HepG2 (cell line): ENCODE data around the gene RHBDD3. TPM values are rescaled to one million over a fixed set of nuclear protein-coding genes. Genes with fewer than 3 reads are reported as not detected.

Source experiments
- AGO2 ChIP-seq: fragments of 200-400 bp; formaldehyde crosslinking; optimal IDR thresholded peaks from 2 replicates; pipeline ENCODE3; 2017; ENCODE audit warnings: mild to moderate bottlenecking, low read depth, low read length, moderate library complexity
- ATF3 ChIP-seq: sonication (generic); formaldehyde crosslinking; IDR thresholded peaks from 2 replicates; pipeline ENCODE4 v1.4.0; 2020; ENCODE audit warnings: missing genetic modification reagents
- GABPA ChIP-seq, 2 experiments: IDR thresholded peaks; 2 replicates each; pipeline ENCODE4 v1.6.1; 2011 to 2016; ENCODE audit warnings: low read depth in 2 of 2, low read length in 1 of 2, missing biosample characterization in 1 of 2, missing genetic modification characterization in 1 of 2
- HNF1B ChIP-seq: sonication (generic); formaldehyde crosslinking; IDR thresholded peaks from 2 replicates; pipeline ENCODE4 v1.5.1; 2020; ENCODE audit warnings: mild to moderate bottlenecking, moderate library complexity, missing genetic modification reagents
- PBX3 ChIP-seq: sonication (generic); formaldehyde crosslinking; IDR thresholded peaks from 2 replicates; pipeline ENCODE4 v1.8.1; 2023; ENCODE audit warnings: missing genetic modification reagents, inconsistent platforms, borderline replicate concordance
- POLR2AphosphoS5 ChIP-seq: IDR thresholded peaks from 2 replicates; pipeline ENCODE4 v1.6.1; 2012; ENCODE audit warnings: low read depth, low read length
- SRSF1 ChIP-seq: fragments of 200-400 bp; formaldehyde crosslinking; optimal IDR thresholded peaks from 2 replicates; pipeline ENCODE3; 2017; ENCODE audit warnings: mild to moderate bottlenecking, low read depth, low read length, moderate library complexity
- ZBTB21 ChIP-seq: sonication (generic); formaldehyde crosslinking; IDR thresholded peaks from 2 replicates; pipeline ENCODE4 v1.4.0; 2020; ENCODE audit warnings: missing genetic modification reagents
- ZBTB40 ChIP-seq, 2 experiments: fragments of 450-650 bp in 1 of 2; sonication (generic) in 1 of 2; formaldehyde crosslinking in 1 of 2; IDR thresholded peaks; 2 replicates each; pipeline versions ENCODE4 v1.6.1 to v1.8.0; 2016 to 2022; ENCODE audit warnings: antibody characterized with exemption in 1 of 2, mild to moderate bottlenecking in 1 of 2, missing genetic modification reagents in 1 of 2
- ZNF280B ChIP-seq: sonication (generic); formaldehyde crosslinking; IDR thresholded peaks from 2 replicates; pipeline ENCODE4 v1.5.0; 2020; ENCODE audit warnings: missing genetic modification reagents, mild to moderate bottlenecking, borderline replicate concordance
- ZNF451 ChIP-seq: sonication (generic); formaldehyde crosslinking; IDR thresholded peaks from 2 replicates; pipeline ENCODE4 v1.5.0; 2020; ENCODE audit warnings: mild to moderate bottlenecking, missing genetic modification reagents
- polyA plus RNA-seq, 8 experiments: library from polyadenylated mRNA; depleted of rRNA in 3 of 8; stranded (reverse) in 7 of 8; unstranded in 1 of 8; fragments of >200 nt; fragmentation: Illumina TruSeq in 4 of 8; extraction: Trizol in 4 of 8; gene quantifications; 2 replicates each; pipeline versions ENCODE4 v1.2.1 to v1.2.3, GENCODE V29; 2011 to 2016; ENCODE audit warnings: low read depth in 4 of 8, missing spikeins in 1 of 8, mixed read lengths in 1 of 8; ENCODE audit not compliant: insufficient read depth in 1 of 8
- total RNA-seq, 5 experiments: library from RNA; depleted of rRNA; stranded (reverse); fragments of >200 nt; fragmentation: Illumina TruSeq; extraction: Trizol; gene quantifications; 2 replicates each; pipeline ENCODE4 v1.2.3, GENCODE V29; 2016; ENCODE audit warnings: low read depth in 1 of 5

The RHBDD3 gene
- total and polyA plus RNA-seq, 2 of the 13 experiments (the other 11 are each of a cell fraction or from before 2014, with no cell fraction given), result 12.1 to 26.7 TPM

GRCh38 chr22:29299136-29299900 is 31.5 kb upstream of the RHBDD3 start (continued):
- TF ChIP-seq ZBTB40 (IDR thresholded peaks at IDR 0.05), result no peak
- TF ChIP-seq ZBTB40 (CRISPR knock-in tag; IDR thresholded peaks at IDR 0.05), result no peak
- no peak for TF ChIP-seq SRSF1
- no peak for TF ChIP-seq ZBTB21 (CRISPR knock-in tag)
- no peak for TF ChIP-seq PBX3 (CRISPR knock-in tag)
- no peak for TF ChIP-seq HNF1B (CRISPR knock-in tag)
- TF ChIP-seq GABPA (IDR thresholded peaks at IDR 0.05; ENCODE audit: low read depth, low read length), result no peak
- TF ChIP-seq GABPA (CRISPR knock-in tag; IDR thresholded peaks at IDR 0.05; ENCODE audit: low read depth), result no peak
- TF ChIP-seq ZNF451 (CRISPR knock-in tag), result no peak
- no peak for TF ChIP-seq ZNF280B (CRISPR knock-in tag)
- no peak for TF ChIP-seq ATF3 (CRISPR knock-in tag)
- peak; percentile 13; the same call in 1 of the 2 replicates for TF ChIP-seq POLR2AphosphoS5
- peak; percentile 84 for TF ChIP-seq AGO2
